H1 (cell line): ENCODE results near the gene TRIM23. TPM values are rescaled to one million over a fixed set of nuclear protein-coding genes. Genes with fewer than 3 reads are reported as not detected.
A peak's percentile ranks its signal among the peaks of the same experiment; 100 is the strongest.

Experiments used
- CTCF ChIA-PET: fragments of 300-600 bp; sonication (Branson Sonifier 250); formaldehyde crosslinking; loops from one replicate; lab custom pipeline; 2021; ENCODE audit not compliant: partially characterized antibody; lab: Charles Lee
- POLR2A ChIA-PET: fragments of 300-600 bp; sonication (Branson Sonifier 250); formaldehyde crosslinking; loops from one replicate; lab custom pipeline; 2021; ENCODE audit warnings: inconsistent platforms; ENCODE audit not compliant: partially characterized antibody; lab: Charles Lee
- DNase-seq, 2 experiments: peaks; one replicate each; pipeline versions ENCODE4 v3.0.0 to v3.0.0-alpha.2; 2010 to 2022; ENCODE audit warnings: low spot score in 2 of 2, low read depth in 1 of 2, mixed read lengths in 1 of 2
- FAIRE-seq: peaks from 2 replicates; lab custom pipeline; 2011; peaks lifted over from hg19 to GRCh38; lab: Jason Lieb, UNC
- H2AFZ ChIP-seq: 2 replicates; pipeline ENCODE4 v1.8.1; 2012; ENCODE audit warnings: low read length, inconsistent platforms
- H2AK5ac ChIP-seq: 2 replicates; pipeline ENCODE4 v1.6.1; 2013; ENCODE audit warnings: low read depth, low read length
- H2BK120ac ChIP-seq: replicated peaks from 2 replicates; pipeline ENCODE3; 2013; ENCODE audit warnings: low read depth, low read length, inconsistent platforms
- H2BK12ac ChIP-seq: 2 replicates; pipeline ENCODE4 v1.6.1; 2013; ENCODE audit warnings: low read depth, low read length
- H2BK15ac ChIP-seq: 2 replicates; pipeline ENCODE4 v1.6.1; 2013; ENCODE audit warnings: low read length
- H2BK20ac ChIP-seq: 2 replicates; pipeline ENCODE4 v1.6.1; 2013; ENCODE audit warnings: low read length
- H2BK5ac ChIP-seq: 2 replicates; pipeline ENCODE4 v1.6.1; 2013; ENCODE audit warnings: low read depth, low read length
- H3K14ac ChIP-seq: 2 replicates; pipeline ENCODE4 v1.6.1; 2013; ENCODE audit warnings: inconsistent platforms; ENCODE audit not compliant: insufficient read length
- H3K18ac ChIP-seq: 2 replicates; pipeline ENCODE4 v1.6.1; 2013; ENCODE audit warnings: low read length; ENCODE audit errors: extremely low read depth
- H3K23ac ChIP-seq: 2 replicates; pipeline ENCODE4 v1.6.1; 2013; ENCODE audit warnings: inconsistent platforms; ENCODE audit not compliant: insufficient read length
- H3K23me2 ChIP-seq: 2 replicates; pipeline ENCODE4 v1.6.1; 2013; ENCODE audit warnings: low read depth, low read length
- H3K27ac ChIP-seq: 2 replicates; pipeline ENCODE4 v1.6.1; 2011; ENCODE audit warnings: low read depth, low read length, inconsistent platforms
- H3K27me3 ChIP-seq, 4 experiments: replicated peaks in 1 of 4; 1 replicate in 1 of 4; 2 replicates in 3 of 4; pipeline versions ENCODE4 v1.6.1 to v1.8.1; 2011 to 2013; ENCODE audit warnings: low read length in 3 of 4, mild to moderate bottlenecking in 3 of 4, inconsistent platforms in 2 of 4, mixed read lengths in 2 of 4, moderate library complexity in 1 of 4; ENCODE audit not compliant: control insufficient read depth in 3 of 4, insufficient read depth in 3 of 4; ENCODE audit errors: extremely low read depth in 1 of 4
- H3K36me3 ChIP-seq, 4 experiments: 2 replicates each; pipeline versions ENCODE4 v1.6.1 to v1.8.1; 2011 to 2013; ENCODE audit warnings: mild to moderate bottlenecking in 4 of 4, low read length in 3 of 4, moderate library complexity in 2 of 4, control low read depth in 1 of 4, inconsistent platforms in 1 of 4; ENCODE audit not compliant: insufficient read depth in 4 of 4, control insufficient read depth in 2 of 4
- H3K4ac ChIP-seq: replicated peaks from 2 replicates; pipeline ENCODE3; 2013; ENCODE audit warnings: low read length, low read depth, mixed read lengths, inconsistent platforms; ENCODE audit not compliant: insufficient read length
- H3K4me1 ChIP-seq, 4 experiments: replicated peaks in 1 of 4; 1 replicate in 1 of 4; 2 replicates in 3 of 4; pipeline versions ENCODE4 v1.6.1 to v1.8.1; 2011 to 2013; ENCODE audit warnings: low read length in 3 of 4, inconsistent platforms in 2 of 4, mixed read lengths in 1 of 4; ENCODE audit not compliant: insufficient read depth in 4 of 4, control insufficient read depth in 3 of 4
- H3K4me2 ChIP-seq, 2 experiments: 2 replicates each; pipeline versions ENCODE4 v1.6.1 to v1.8.1; 2011 to 2013; ENCODE audit warnings: low read depth in 2 of 2, low read length in 2 of 2, control low read depth in 1 of 2, inconsistent platforms in 1 of 2, mild to moderate bottlenecking in 1 of 2; ENCODE audit not compliant: insufficient read depth in 1 of 2
- H3K4me3 ChIP-seq, 4 experiments: fragments of 200-600, 300-600 bp in 1 of 4; sonication (generic), shearing (Covaris generic), sonication (Bioruptor Twin) in 1 of 4; 2 replicates each; pipeline versions ENCODE4 v1.5.1 to v1.8.1; 2011 to 2016; ENCODE audit warnings: low read length in 4 of 4, low read depth in 3 of 4, control low read depth in 2 of 4, inconsistent platforms in 2 of 4, mild to moderate bottlenecking in 2 of 4, mixed read lengths in 1 of 4, moderate library complexity in 1 of 4; ENCODE audit not compliant: insufficient read depth in 2 of 4; ENCODE audit errors: extremely low read depth in 1 of 4
- H3K56ac ChIP-seq: replicated peaks from 2 replicates; pipeline ENCODE3; 2013; ENCODE audit warnings: low read depth, mild to moderate bottlenecking, mixed read lengths, low read length, inconsistent platforms; ENCODE audit not compliant: insufficient read length
- H3K79me1 ChIP-seq: 2 replicates; pipeline ENCODE4 v1.6.1; 2013; ENCODE audit warnings: low read depth, low read length, control low read depth
- H3K79me2 ChIP-seq, 2 experiments: 2 replicates each; pipeline versions ENCODE4 v1.6.1 to v1.8.1; 2012 to 2013; ENCODE audit warnings: low read length in 2 of 2, mild to moderate bottlenecking in 2 of 2, inconsistent platforms in 1 of 2; ENCODE audit not compliant: insufficient read depth in 2 of 2, control insufficient read depth in 1 of 2
- H3K9ac ChIP-seq, 4 experiments: replicated peaks in 1 of 4; 1 replicate in 1 of 4; 2 replicates in 3 of 4; pipeline versions ENCODE4 v1.6.1 to v1.8.1; 2011 to 2013; ENCODE audit warnings: low read depth in 3 of 4, low read length in 3 of 4, control low read depth in 2 of 4, mild to moderate bottlenecking in 2 of 4, moderate library complexity in 2 of 4, inconsistent platforms in 1 of 4; ENCODE audit errors: extremely low read depth in 1 of 4
- H3K9me3 ChIP-seq, 2 experiments: 2 replicates each; pipeline versions ENCODE4 v1.6.1 to v1.8.1; 2012 to 2013; ENCODE audit warnings: mild to moderate bottlenecking in 2 of 2, moderate library complexity in 2 of 2, control low read depth in 1 of 2, inconsistent platforms in 1 of 2, low read depth in 1 of 2, low read length in 1 of 2, mixed read lengths in 1 of 2; ENCODE audit not compliant: insufficient read depth in 2 of 2
- H4K20me1 ChIP-seq, 2 experiments: replicated peaks in 1 of 2; 2 replicates each; pipeline versions ENCODE3 to v1.8.1; 2011 to 2013; ENCODE audit warnings: inconsistent platforms in 2 of 2, low read length in 2 of 2, mild to moderate bottlenecking in 1 of 2; ENCODE audit not compliant: insufficient read depth in 2 of 2, control insufficient read depth in 1 of 2
- H4K5ac ChIP-seq: 2 replicates; pipeline ENCODE4 v1.6.1; 2013; ENCODE audit warnings: low read length, low read depth, mixed read lengths, inconsistent platforms; ENCODE audit not compliant: insufficient read length
- H4K8ac ChIP-seq: 2 replicates; pipeline ENCODE4 v1.8.0; 2013; ENCODE audit warnings: mild to moderate bottlenecking, moderate library complexity, low read length, inconsistent platforms; ENCODE audit not compliant: insufficient read depth; ENCODE audit errors: extremely low read depth
- H4K91ac ChIP-seq: replicated peaks from 2 replicates; pipeline ENCODE3; 2013; ENCODE audit warnings: low read length, mixed read lengths, inconsistent platforms; ENCODE audit not compliant: insufficient read length
- CEBPB ChIP-seq: IDR thresholded peaks from 2 replicates; pipeline ENCODE4 v1.6.1; 2012; ENCODE audit warnings: low read depth, low read length
- MAFK ChIP-seq: IDR thresholded peaks from 2 replicates; pipeline ENCODE4 v1.6.1; 2012; ENCODE audit warnings: low read depth, mild to moderate bottlenecking, improper control_type of control experiment, low read length
- WGBS, 2 experiments: shearing (Covaris generic) in 1 of 2; methylation state at CpG; one replicate each; pipeline versions ENCODE4 v1.1.6 to v1.1.7; 2013 to 2015; ENCODE audit warnings: low lambda C conversion rate in 2 of 2, mixed read lengths in 2 of 2, inconsistent platforms in 1 of 2, low coverage in 1 of 2, missing lambda C conversion rate in 1 of 2; ENCODE audit not compliant: insufficient replicate concordance in 2 of 2, insufficient coverage in 1 of 2, insufficient read length in 1 of 2; ENCODE audit errors: extremely low coverage in 1 of 2, missing lambda C conversion rate in 1 of 2; 5-methylcytosine and 5-hydroxymethylcytosine counted together
- polyA plus RNA-seq, 7 experiments: library from polyadenylated mRNA; depleted of rRNA in 3 of 7; stranded (reverse) in 5 of 7; unstranded in 2 of 7; fragments of >200 nt in 5 of 7; fragments of 200-250 nt in 2 of 7; gene quantifications; 1 replicate in 5 of 7; 2 replicates in 1 of 7; 4 replicates in 1 of 7; pipeline versions ENCODE4 v1.2.1 to v1.2.3, GENCODE V29; 2011 to 2013; ENCODE audit warnings: missing spikeins in 2 of 7, mixed read lengths in 2 of 7
- total RNA-seq: library from RNA; stranded (reverse); fragmentation: NEBNext Ultra II Directional; extraction: Animal tissue kit (Norgen Biotek cat#: 25700); gene quantifications from 2 replicates; pipeline ENCODE4 v1.2.1, GENCODE V29; 2021

TRIM23 gene
- total and polyA plus RNA-seq, 2 of the 8 experiments (the other 6 are each of a cell fraction or from before 2014, with no cell fraction given) = 2.5 to 11.7 TPM

DNA sequence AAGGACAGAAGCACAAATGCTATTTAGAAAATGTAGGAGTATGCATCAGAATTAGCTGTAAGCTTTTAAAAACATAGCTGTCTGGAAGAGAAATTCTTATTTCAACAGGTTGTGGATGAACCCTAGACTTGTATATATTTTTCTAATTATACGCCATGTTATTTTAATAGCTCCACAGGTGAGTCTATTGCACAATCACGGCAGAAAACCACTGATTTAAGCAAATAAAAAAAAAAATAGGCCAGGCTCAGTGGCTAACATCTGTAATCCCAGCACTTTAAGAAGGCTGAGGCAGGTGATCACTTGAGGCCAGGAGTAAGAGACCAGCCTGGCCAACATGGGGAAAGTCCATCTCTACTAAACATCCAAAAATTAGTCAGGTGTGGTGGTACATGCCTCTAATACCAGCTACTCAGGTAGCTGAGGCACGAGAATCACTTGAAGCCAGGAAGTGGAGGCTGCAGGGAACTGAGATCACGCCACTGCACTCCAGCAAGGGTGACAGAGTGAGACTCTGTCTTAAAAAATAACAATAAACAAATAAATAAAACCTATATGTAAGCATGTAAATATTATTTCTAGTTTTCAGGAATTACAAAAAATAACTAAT, 11.7 kb downstream of the TRIM23 start:
- TF ChIP-seq CEBPB (peak; percentile 58; the same call in 1 of the 2 replicates), MAFK (no peak)
- H3K27ac ChIP-seq = no peak overlapping the region

More for the DNA sequence above, 11.7 kb downstream of the TRIM23 start:
- Histone ChIP-seq H3K79me1 (no peaks in the 10 kb centered on the region), H2AFZ (no peak overlapping the region), H3K9me3 (no peaks in the 10 kb centered on the region), H2BK5ac (no peak overlapping the region), H2BK15ac (no peak overlapping the region), H3K36me3 (peaks cover 0 to 29% (median 13%) of the 10 kb centered on the region in 4 experiments; a peak in 4 of 8 replicates), H3K27me3 (peaks cover 0 to 2% (median 0%) of the 10 kb centered on the region in 4 experiments; a peak in 1 of 7 replicates), H3K79me2 (0 out of 4 replicates have a peak, but pooled peaks cover 0 to 4% of the 10 kb centered on the region in 2 experiments), H3K4me3 (no peak overlapping the region), H4K5ac (no peak overlapping the region), H3K23me2 (no peaks in the 10 kb centered on the region), H4K91ac (no peak overlapping the region), H2BK12ac (no peak overlapping the region), H3K18ac (no peak overlapping the region), H2AK5ac (no peak overlapping the region), H4K20me1 (no peaks in the 10 kb centered on the region), H2BK120ac (no peak overlapping the region), H3K4ac (no peak overlapping the region), H3K23ac (no peak overlapping the region), H3K56ac (no peak overlapping the region), H3K9ac (no peak overlapping the region), H3K14ac (no peak overlapping the region), H3K4me2 (no peak overlapping the region), H2BK20ac (no peak overlapping the region), H4K8ac (no peak overlapping the region), H3K4me1 (no peaks in the 10 kb centered on the region)
- ChIA-PET POLR2A (interaction anchor here (0.6 to 1.2 kb wide), 4 partner anchors 9 to 518 kb away, joined by 3 to 5 read pairs (median 4); partner anchors contain the start of genes CENPK and PPWD1), CTCF (no interaction called here)
- DNase-seq (no peak), FAIRE-seq (no peak)
- WGBS, 2 experiments = 86% methylated on average over 4 of the region's 4 CpGs; no CpG with 5 or more reads in 1 of the 2 experiments
